NK-92 (cell line): ENCODE data around the gene PLEKHA3.
A peak's percentile ranks its signal among the peaks of the same experiment; 100 is the strongest.
"Not testable (repeated sequence)": the region's sequence is repeated elsewhere in the genome, so short reads cannot be mapped to it uniquely, and the experiment has no call there.

Source experiments
- DNase-seq: peaks from one replicate; lab custom pipeline; 2025; ENCODE audit not compliant: unreplicated experiment; lab: John Stamatoyannopoulos, UW

The PLEKHA3 gene

GRCh38 chr2:178480227-178481181, at the start of gene PLEKHA3:
Gene PLEKHA3, plus strand, starts transcription at chr2:178480457. Its CDS starts 413 bp downstream, at chr2:178480870.
- no peak for DNase-seq

- no peak for DNase-seq
Measured at GRCh38 chr2:178436662-178437061, 43.6 kb upstream of the PLEKHA3 start.

GRCh38 chr2:178441426-178441825, 38.8 kb upstream of the PLEKHA3 start:
- no peak for DNase-seq

GRCh38 chr2:178448968-178449661, 31.1 kb upstream of the PLEKHA3 start:
- no peak for DNase-seq

GRCh38 chr2:178449700-178450523, 30.3 kb upstream of the PLEKHA3 start:
- DNase-seq: no peak

GRCh38 chr2:178450524-178450773, 29.8 kb upstream of the PLEKHA3 start:
- DNase-seq: no peak

GRCh38 chr2:178450774-178451525, 29.3 kb upstream of the PLEKHA3 start, which contains the start of the genes PJVK and PRKRA:
Gene PJVK, plus strand, starts transcription at chr2:178451378. Its CDS starts 2,032 bp downstream, at chr2:178453410.
Gene PRKRA, minus strand, starts transcription at chr2:178451175. Its CDS starts 145 bp downstream, at chr2:178451030.
- DNase-seq: peak; percentile 56

GRCh38 chr2:178452334-178452733, 27.9 kb upstream of the PLEKHA3 start:
- no peak for DNase-seq

- no peak for DNase-seq
Measured at GRCh38 chr2:178452870-178453269, 27.4 kb upstream of the PLEKHA3 start.

GRCh38 chr2:178455947-178456346, 24.3 kb upstream of the PLEKHA3 start:
- no peak for DNase-seq

GRCh38 chr2:178457390-178457886, 22.8 kb upstream of the PLEKHA3 start:
- DNase-seq: no peak

- no peak for DNase-seq
Measured at GRCh38 chr2:178469219-178469849, 10.9 kb upstream of the PLEKHA3 start.

- not testable (repeated sequence) for DNase-seq
Measured at GRCh38 chr2:178471313-178471712, 8.9 kb upstream of the PLEKHA3 start.

GRCh38 chr2:178473373-178473772, 6.9 kb upstream of the PLEKHA3 start:
- DNase-seq: no peak

- DNase-seq: no peak
Measured at GRCh38 chr2:178473931-178474330, 6.3 kb upstream of the PLEKHA3 start.

- no peak for DNase-seq
Measured at GRCh38 chr2:178474560-178474959, 5.7 kb upstream of the PLEKHA3 start.

- DNase-seq: no peak
Measured at GRCh38 chr2:178476477-178476876, 3.8 kb upstream of the PLEKHA3 start.

- DNase-seq: no peak
Measured at GRCh38 chr2:178477443-178478129, 2.7 kb upstream of the PLEKHA3 start.

- DNase-seq: no peak
Measured at GRCh38 chr2:178478130-178478438, 2.2 kb upstream of the PLEKHA3 start.
